ENCODE measurements around the gene RAMAC. TPM values are rescaled to one million over a fixed set of nuclear protein-coding genes. Genes with fewer than 3 reads are reported as not detected.

The RAMAC gene
- total RNA-seq, 1 experiment from 2014 or later = 31.8 TPM

GRCh38 chr15:83039206-83039605 lies 53.2 kb downstream of the RAMAC start:
- Histone ChIP-seq H3K36me3 (ENCODE audit: control insufficient read depth, insufficient read depth, low read length) (no peaks in the 10 kb centered on the region), H3K9me3 (no peaks in the 10 kb centered on the region), H3K4me1 (no peaks in the 10 kb centered on the region), H3K27me3 (replicated peaks; ENCODE audit: control insufficient read depth, insufficient read depth, low read length) (no peaks in the 10 kb centered on the region), H3K4me3 (ENCODE audit: low read depth, low read length) (no peak overlapping the region)
- CTCF ChIA-PET = no interaction called here
- POLR2A ChIA-PET = no interaction called here
- H3K36me3 Mint-ChIP-seq (ENCODE audit: insufficient read depth, unreplicated experiment) = peaks cover 63% of the 10 kb centered on the region
- no peak for TF ChIP-seq CTCF (IDR thresholded peaks at IDR 0.05; ENCODE audit: insufficient read depth in 1 of 2, low read depth in 1 of 2, low read length in 1 of 2, severe bottlenecking in 1 of 2, unreplicated experiment in 1 of 2)
- no peak overlapping the region for H3K27ac Mint-ChIP-seq (ENCODE audit: unreplicated experiment)
- no TSS peak for BruUV-seq (replicated peaks)
- no peaks in the 10 kb centered on the region for H3K9me3 Mint-ChIP-seq (ENCODE audit: unreplicated experiment)
- H3K4me1 Mint-ChIP-seq (ENCODE audit: low read depth, unreplicated experiment) = no peaks in the 10 kb centered on the region
- no peaks in the 10 kb centered on the region for H3K27me3 Mint-ChIP-seq (ENCODE audit: insufficient read depth, unreplicated experiment)
- intact Hi-C loops (cut with micrococcal nuclease; ENCODE audit: unreplicated experiment) = no loop called here
- no peak for DNase-seq
- no peak overlapping the region for H3K4me3 Mint-ChIP-seq (ENCODE audit: unreplicated experiment)

Other genes with a start within 250 kb of the RAMAC start
- not detected in 2 replicates for gene FSD2, start 180.1 kb upstream of the RAMAC start, total RNA-seq (2022)
- gene WHAMM, start 176.6 kb upstream of the RAMAC start, total RNA-seq (2022) = 7.4 and 7.8 TPM in 2 replicates
- gene HOMER2, start 33.5 kb upstream of the RAMAC start, total RNA-seq (2022) = 5.0 and 5.5 TPM in 2 replicates
- 26.8 and 27.2 TPM in 2 replicates for gene C15orf40, start 25.4 kb downstream of the RAMAC start, total RNA-seq (2022)
- gene BTBD1, start 81.0 kb downstream of the RAMAC start, total RNA-seq (2022) = 34.1 and 36.1 TPM in 2 replicates
- not detected in 2 replicates for gene TM6SF1, start 121.4 kb downstream of the RAMAC start, total RNA-seq (2022)
- 22.9 TPM in 2 replicates for gene HDGFL3, start 221.6 kb downstream of the RAMAC start, total RNA-seq (2022)

Data from Caco-2 (cell line).